SK-N-SH (cell line): ENCODE data around the gene MAGEA11. TPM values are rescaled to one million over a fixed set of nuclear protein-coding genes. Genes with fewer than 3 reads are reported as not detected.
"Not testable (repeated sequence)": the region's sequence is repeated elsewhere in the genome, so short reads cannot be mapped to it uniquely, and the experiment has no call there.

Experiments
- CTCF ChIA-PET: fragments of 300-600, 350-600 bp; formaldehyde crosslinking; extraction: SDS; loops from one replicate; lab custom pipeline; 2021; lab: Yijun Ruan, JAX
- POLR2A ChIA-PET: fragments of 350-600 bp; sonication (Branson Sonifier 250); formaldehyde crosslinking; extraction: SDS; loops from one replicate; lab custom pipeline; 2020; ENCODE audit warnings: antibody characterized with exemption, inconsistent platforms; lab: Yijun Ruan, JAX
- DNase-seq: peaks from one replicate; pipeline ENCODE4 v3.0.0; 2012
- H2AFZ ChIP-seq: fragments of 200-600 bp; sonication (generic); 2 replicates; pipeline ENCODE4 v1.8.1; 2016; ENCODE audit warnings: antibody characterized with exemption, mild to moderate bottlenecking, low read depth
- H3F3A ChIP-seq: fragments of 200-600 bp; sonication (generic); replicated peaks from 2 replicates; pipeline ENCODE3; 2016; ENCODE audit warnings: antibody characterized with exemption, mild to moderate bottlenecking; ENCODE audit not compliant: insufficient read depth
- H3K27ac ChIP-seq, 2 experiments: fragments of 200-500 bp in 1 of 2; fragments of 200-600 bp in 1 of 2; sonication (Bioruptor generic) in 1 of 2; sonication (generic), shearing (Covaris generic) in 1 of 2; 2 replicates each; pipeline versions ENCODE4 v1.5.1 to v1.6.1; 2014 to 2016; ENCODE audit warnings: low read depth in 2 of 2, inconsistent platforms in 1 of 2, low read length in 1 of 2, mild to moderate bottlenecking in 1 of 2, mixed read lengths in 1 of 2
- H3K27me3 ChIP-seq: fragments of 200-600 bp; sonication (generic), shearing (Covaris generic); 2 replicates; pipeline ENCODE4 v1.6.1; 2016; ENCODE audit warnings: mixed run types; ENCODE audit not compliant: insufficient read depth
- H3K36me3 ChIP-seq, 2 experiments: fragments of 200-500 bp in 1 of 2; fragments of 200-600 bp in 1 of 2; sonication (Bioruptor generic) in 1 of 2; sonication (generic) in 1 of 2; replicated peaks in 1 of 2; 2 replicates each; pipeline versions ENCODE3 to v1.5.1; 2014 to 2016; ENCODE audit warnings: low read length in 1 of 2, mild to moderate bottlenecking in 1 of 2; ENCODE audit not compliant: insufficient read depth in 2 of 2, control insufficient read depth in 1 of 2
- H3K4me1 ChIP-seq, 2 experiments: fragments of 200-500 bp in 1 of 2; fragments of 200-600 bp in 1 of 2; sonication (Bioruptor generic) in 1 of 2; sonication (generic), shearing (Covaris generic) in 1 of 2; 2 replicates each; pipeline versions ENCODE4 v1.5.1 to v1.6.1; 2014 to 2016; ENCODE audit warnings: low read depth in 1 of 2, low read length in 1 of 2, mixed run types in 1 of 2; ENCODE audit not compliant: insufficient read depth in 2 of 2, control insufficient read depth in 1 of 2
- H3K4me2 ChIP-seq: fragments of 200-600 bp; sonication (generic), shearing (Covaris generic); 2 replicates; pipeline ENCODE4 v1.6.1; 2017; ENCODE audit warnings: mixed run types
- H3K4me3 ChIP-seq, 2 experiments: fragments of 200-500 bp in 1 of 2; fragments of 200-600 bp in 1 of 2; sonication (Bioruptor generic) in 1 of 2; sonication (generic), shearing (Covaris generic) in 1 of 2; 2 replicates each; pipeline versions ENCODE4 v1.5.1 to v1.8.1; 2014 to 2016; ENCODE audit warnings: low read depth in 2 of 2, inconsistent platforms in 1 of 2, low read length in 1 of 2, mild to moderate bottlenecking in 1 of 2, mixed read lengths in 1 of 2, moderate library complexity in 1 of 2
- H3K79me2 ChIP-seq: fragments of 200-600 bp; sonication (generic); 2 replicates; pipeline ENCODE4 v1.8.1; 2017; ENCODE audit warnings: mild to moderate bottlenecking; ENCODE audit not compliant: insufficient read depth
- H3K9ac ChIP-seq: fragments of 200-600 bp; sonication (generic); 2 replicates; pipeline ENCODE4 v1.6.1; 2017; ENCODE audit warnings: mixed run types
- H3K9me2 ChIP-seq: fragments of 200-600 bp; sonication (generic); 2 replicates; pipeline ENCODE4 v1.6.1; 2017; ENCODE audit warnings: mixed run types
- H3K9me3 ChIP-seq: fragments of 200-600 bp; sonication (generic); 2 replicates; pipeline ENCODE4 v1.6.1; 2017; ENCODE audit warnings: mixed run types, mild to moderate bottlenecking, moderate library complexity
- H4K20me1 ChIP-seq: fragments of 200-600 bp; sonication (generic); 2 replicates; pipeline ENCODE4 v1.6.1; 2017; ENCODE audit warnings: mild to moderate bottlenecking, mixed run types; ENCODE audit not compliant: insufficient read depth
- CHD2 ChIP-seq: fragments of 150-350 bp; IDR thresholded peaks from 2 replicates; pipeline ENCODE4 v1.6.1; 2018; ENCODE audit warnings: low read length; ENCODE audit not compliant: partially characterized antibody
- FOXM1 ChIP-seq: IDR thresholded peaks from 2 replicates; pipeline ENCODE4 v1.4.0; 2012; ENCODE audit warnings: low read depth, mild to moderate bottlenecking
- IRF3 ChIP-seq: fragments of 150-350 bp; IDR thresholded peaks from 2 replicates; pipeline ENCODE4 v1.6.1; 2016; ENCODE audit warnings: mild to moderate bottlenecking, low read depth, low read length
- MEF2A ChIP-seq: IDR thresholded peaks from 2 replicates; pipeline ENCODE4 v1.4.0; 2012; ENCODE audit warnings: low read depth, borderline replicate concordance
- MXI1 ChIP-seq: IDR thresholded peaks from 2 replicates; pipeline ENCODE4 v1.6.1; 2012; ENCODE audit warnings: mild to moderate bottlenecking, low read depth, low read length, improper control_type of control experiment
- RCOR1 ChIP-seq: fragments of 150-350 bp; IDR thresholded peaks from 2 replicates; pipeline ENCODE4 v1.6.1; 2017; ENCODE audit warnings: antibody characterized with exemption, low read length
- RFX5 ChIP-seq: IDR thresholded peaks from 2 replicates; pipeline ENCODE4 v1.6.1; 2012; ENCODE audit warnings: mild to moderate bottlenecking, improper control_type of control experiment, low read length
- TAF1 ChIP-seq: IDR thresholded peaks from 2 replicates; pipeline ENCODE4 v1.6.1; 2012; ENCODE audit warnings: low read depth, mild to moderate bottlenecking, low read length, moderate library complexity, borderline replicate concordance
- USF2 ChIP-seq: fragments of 150-350 bp; IDR thresholded peaks from 2 replicates; pipeline ENCODE4 v1.6.1; 2017; ENCODE audit warnings: antibody characterized with exemption, low read length, low read depth, borderline replicate concordance
- WGBS: methylation state at CpG from one replicate; pipeline ENCODE4 v1.1.6; 2017; ENCODE audit warnings: low lambda C conversion rate; 5-methylcytosine and 5-hydroxymethylcytosine counted together
- polyA plus RNA-seq, 3 experiments: library from polyadenylated mRNA; depleted of rRNA; stranded (reverse); fragments of >200 nt; gene quantifications; 2 replicates each; pipeline ENCODE4 v1.2.3, GENCODE V29; 2012
- TF ChIP-seq, protein P1 (sequence below): fragments of 200-600 bp; sonication (generic); IDR thresholded peaks from 2 replicates; pipeline ENCODE4 v1.6.1; 2017; ENCODE audit warnings: antibody characterized with exemption, mild to moderate bottlenecking, moderate library complexity
- TF ChIP-seq, protein P2 (sequence below): IDR thresholded peaks from 2 replicates; pipeline ENCODE4 v1.6.1; 2012; ENCODE audit warnings: mild to moderate bottlenecking, low read depth, low read length, moderate library complexity

The MAGEA11 gene
- polyA plus RNA-seq, 1 of the 3 experiments (the other 2 are of a cell fraction): 0.03 TPM

DNA sequence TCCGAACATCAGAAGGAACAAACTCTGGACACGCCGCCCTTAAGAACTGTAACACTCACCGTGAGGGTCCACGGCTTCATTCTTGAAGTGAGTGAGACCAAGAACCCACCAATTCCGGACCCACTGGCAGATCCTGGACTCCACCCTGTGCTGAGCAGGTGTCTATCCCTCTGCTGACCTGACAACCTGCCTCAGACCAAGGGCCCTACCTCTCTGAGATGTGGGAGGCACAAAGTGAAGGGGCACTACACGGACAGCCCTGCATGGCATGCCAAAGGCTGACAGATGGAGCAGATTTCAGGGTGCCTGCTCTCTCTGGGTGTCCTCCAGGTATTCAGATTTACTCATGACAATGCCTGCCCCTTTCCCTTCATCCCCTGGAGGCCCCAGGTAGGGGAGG is 48.0 kb downstream of the MAGEA11 start:
- Histone ChIP-seq H3K79me2 (no peaks in the 10 kb centered on the region), H3K36me3 (no peaks in the 10 kb centered on the region), H3K27ac (no peak overlapping the region), H3K9me3 (no peaks in the 10 kb centered on the region), H3F3A (no peaks in the 10 kb centered on the region), H4K20me1 (no peaks in the 10 kb centered on the region), H3K27me3 (peaks cover 27% of the 10 kb centered on the region; the same call in 1 of the 2 replicates), H3K9me2 (no peaks in the 10 kb centered on the region), H3K4me3 (no peak overlapping the region), H2AFZ (no peak overlapping the region), H3K9ac (no peak overlapping the region), H3K4me2 (no peak overlapping the region), H3K4me1 (no peaks in the 10 kb centered on the region)
- POLR2A ChIA-PET: no interaction called here
- 0% methylated on average over 1 of the region's 7 CpGs for WGBS
- TF ChIP-seq MXI1: no peak
- TF ChIP-seq, protein P1, sequence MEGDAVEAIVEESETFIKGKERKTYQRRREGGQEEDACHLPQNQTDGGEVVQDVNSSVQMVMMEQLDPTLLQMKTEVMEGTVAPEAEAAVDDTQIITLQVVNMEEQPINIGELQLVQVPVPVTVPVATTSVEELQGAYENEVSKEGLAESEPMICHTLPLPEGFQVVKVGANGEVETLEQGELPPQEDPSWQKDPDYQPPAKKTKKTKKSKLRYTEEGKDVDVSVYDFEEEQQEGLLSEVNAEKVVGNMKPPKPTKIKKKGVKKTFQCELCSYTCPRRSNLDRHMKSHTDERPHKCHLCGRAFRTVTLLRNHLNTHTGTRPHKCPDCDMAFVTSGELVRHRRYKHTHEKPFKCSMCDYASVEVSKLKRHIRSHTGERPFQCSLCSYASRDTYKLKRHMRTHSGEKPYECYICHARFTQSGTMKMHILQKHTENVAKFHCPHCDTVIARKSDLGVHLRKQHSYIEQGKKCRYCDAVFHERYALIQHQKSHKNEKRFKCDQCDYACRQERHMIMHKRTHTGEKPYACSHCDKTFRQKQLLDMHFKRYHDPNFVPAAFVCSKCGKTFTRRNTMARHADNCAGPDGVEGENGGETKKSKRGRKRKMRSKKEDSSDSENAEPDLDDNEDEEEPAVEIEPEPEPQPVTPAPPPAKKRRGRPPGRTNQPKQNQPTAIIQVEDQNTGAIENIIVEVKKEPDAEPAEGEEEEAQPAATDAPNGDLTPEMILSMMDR: no peak
- no peak for TF ChIP-seq RCOR1
- no peak for TF ChIP-seq TAF1
- no peak for TF ChIP-seq CHD2
- no peak for TF ChIP-seq MEF2A
- TF ChIP-seq, protein P2, sequence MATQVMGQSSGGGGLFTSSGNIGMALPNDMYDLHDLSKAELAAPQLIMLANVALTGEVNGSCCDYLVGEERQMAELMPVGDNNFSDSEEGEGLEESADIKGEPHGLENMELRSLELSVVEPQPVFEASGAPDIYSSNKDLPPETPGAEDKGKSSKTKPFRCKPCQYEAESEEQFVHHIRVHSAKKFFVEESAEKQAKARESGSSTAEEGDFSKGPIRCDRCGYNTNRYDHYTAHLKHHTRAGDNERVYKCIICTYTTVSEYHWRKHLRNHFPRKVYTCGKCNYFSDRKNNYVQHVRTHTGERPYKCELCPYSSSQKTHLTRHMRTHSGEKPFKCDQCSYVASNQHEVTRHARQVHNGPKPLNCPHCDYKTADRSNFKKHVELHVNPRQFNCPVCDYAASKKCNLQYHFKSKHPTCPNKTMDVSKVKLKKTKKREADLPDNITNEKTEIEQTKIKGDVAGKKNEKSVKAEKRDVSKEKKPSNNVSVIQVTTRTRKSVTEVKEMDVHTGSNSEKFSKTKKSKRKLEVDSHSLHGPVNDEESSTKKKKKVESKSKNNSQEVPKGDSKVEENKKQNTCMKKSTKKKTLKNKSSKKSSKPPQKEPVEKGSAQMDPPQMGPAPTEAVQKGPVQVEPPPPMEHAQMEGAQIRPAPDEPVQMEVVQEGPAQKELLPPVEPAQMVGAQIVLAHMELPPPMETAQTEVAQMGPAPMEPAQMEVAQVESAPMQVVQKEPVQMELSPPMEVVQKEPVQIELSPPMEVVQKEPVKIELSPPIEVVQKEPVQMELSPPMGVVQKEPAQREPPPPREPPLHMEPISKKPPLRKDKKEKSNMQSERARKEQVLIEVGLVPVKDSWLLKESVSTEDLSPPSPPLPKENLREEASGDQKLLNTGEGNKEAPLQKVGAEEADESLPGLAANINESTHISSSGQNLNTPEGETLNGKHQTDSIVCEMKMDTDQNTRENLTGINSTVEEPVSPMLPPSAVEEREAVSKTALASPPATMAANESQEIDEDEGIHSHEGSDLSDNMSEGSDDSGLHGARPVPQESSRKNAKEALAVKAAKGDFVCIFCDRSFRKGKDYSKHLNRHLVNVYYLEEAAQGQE: no peak
- no peak for TF ChIP-seq IRF3
- DNase-seq: no peak
- CTCF ChIA-PET: no interaction called here

GRCh38 chrX:149760965-149761364 is 49.1 kb downstream of the MAGEA11 start:
- H3F3A ChIP-seq: no peaks in the 10 kb centered on the region
- H3K36me3 ChIP-seq: no peaks in the 10 kb centered on the region
- no peaks in the 10 kb centered on the region for H3K9me2 ChIP-seq
- H3K79me2 ChIP-seq: no peaks in the 10 kb centered on the region
- ChIA-PET POLR2A (no interaction called here), CTCF (no interaction called here)
- H3K27ac ChIP-seq: no peak overlapping the region
- H3K9me3 ChIP-seq: no peaks in the 10 kb centered on the region
- peaks cover 20% of the 10 kb centered on the region; the same call in 1 of the 2 replicates for H3K27me3 ChIP-seq
- DNase-seq: no peak
- H4K20me1 ChIP-seq: no peaks in the 10 kb centered on the region
- H3K4me1 ChIP-seq: no peaks in the 10 kb centered on the region
- no peak overlapping the region for H3K4me2 ChIP-seq
- H3K4me3 ChIP-seq: no peak overlapping the region
- TF ChIP-seq RFX5 (no peak), TAF1 (no peak), USF2 (no peak), FOXM1 (no peak)
- no peak overlapping the region for H2AFZ ChIP-seq
- no peak overlapping the region for H3K9ac ChIP-seq
- WGBS: 6% methylated on average over 3 of the region's 3 CpGs

DNA sequence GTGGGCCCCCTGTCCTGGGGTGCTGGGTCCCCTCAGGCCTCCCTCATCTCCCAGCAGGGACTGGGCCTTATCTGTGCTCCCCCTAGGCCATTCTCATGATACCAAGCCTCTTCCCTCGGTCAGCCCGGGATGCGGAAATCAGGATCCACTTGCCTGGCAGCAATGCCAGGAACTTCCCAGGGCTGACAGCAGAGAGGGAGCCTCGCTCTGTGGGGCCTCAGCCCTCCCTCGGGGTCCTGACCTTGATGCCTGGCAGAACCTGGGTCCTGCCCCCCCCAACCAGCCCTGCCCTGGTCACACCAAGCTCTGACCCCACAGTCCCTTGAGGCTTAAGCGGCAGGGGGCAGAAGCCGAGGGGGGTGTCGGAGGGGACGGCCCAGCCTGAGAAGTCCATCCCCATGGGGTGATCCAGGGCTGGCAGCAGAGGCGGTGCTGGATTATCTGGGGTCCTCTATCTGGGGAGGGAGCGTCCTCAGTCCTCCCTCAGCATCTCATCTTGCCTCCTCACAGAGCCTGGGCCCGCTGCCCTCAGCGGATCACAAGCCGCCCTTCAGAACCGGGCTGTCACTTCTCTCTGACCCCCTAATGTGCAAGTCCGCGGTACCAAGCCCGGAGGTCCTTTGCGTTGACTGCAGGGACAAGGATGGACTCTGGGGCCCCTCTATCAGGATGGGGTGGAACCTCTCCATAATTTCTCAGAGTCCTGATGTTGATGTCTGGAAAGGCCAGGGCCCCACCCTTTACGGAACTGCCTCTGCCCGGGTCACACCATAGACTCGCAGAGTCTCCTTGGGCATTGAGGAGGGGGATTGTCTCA is 50.2 kb downstream of the MAGEA11 start:
- H3K36me3 ChIP-seq, H3K4me2 ChIP-seq, H3K27ac ChIP-seq, DNase-seq, H3K9ac ChIP-seq, CTCF ChIA-PET, H4K20me1 ChIP-seq, H3K79me2 ChIP-seq, H3K9me3 ChIP-seq, H3F3A ChIP-seq, H2AFZ ChIP-seq, H3K4me1 ChIP-seq, H3K4me3 ChIP-seq, H3K9me2 ChIP-seq, POLR2A ChIA-PET: not testable (repeated sequence)
- 22% methylated on average over 15 of the region's 22 CpGs for WGBS
- H3K27me3 ChIP-seq: peaks cover 19% of the 10 kb centered on the region; the same call in 1 of the 2 replicates
